DMS53 treated with DMSO at 0.1 percent for 48 hours (cell line): ENCODE measurements around the gene TPP2.

Experiments
- DNase-seq: peaks from one replicate; lab custom pipeline; 2025; ENCODE audit not compliant: unreplicated experiment; lab: John Stamatoyannopoulos, UW

The TPP2 gene

DNA sequence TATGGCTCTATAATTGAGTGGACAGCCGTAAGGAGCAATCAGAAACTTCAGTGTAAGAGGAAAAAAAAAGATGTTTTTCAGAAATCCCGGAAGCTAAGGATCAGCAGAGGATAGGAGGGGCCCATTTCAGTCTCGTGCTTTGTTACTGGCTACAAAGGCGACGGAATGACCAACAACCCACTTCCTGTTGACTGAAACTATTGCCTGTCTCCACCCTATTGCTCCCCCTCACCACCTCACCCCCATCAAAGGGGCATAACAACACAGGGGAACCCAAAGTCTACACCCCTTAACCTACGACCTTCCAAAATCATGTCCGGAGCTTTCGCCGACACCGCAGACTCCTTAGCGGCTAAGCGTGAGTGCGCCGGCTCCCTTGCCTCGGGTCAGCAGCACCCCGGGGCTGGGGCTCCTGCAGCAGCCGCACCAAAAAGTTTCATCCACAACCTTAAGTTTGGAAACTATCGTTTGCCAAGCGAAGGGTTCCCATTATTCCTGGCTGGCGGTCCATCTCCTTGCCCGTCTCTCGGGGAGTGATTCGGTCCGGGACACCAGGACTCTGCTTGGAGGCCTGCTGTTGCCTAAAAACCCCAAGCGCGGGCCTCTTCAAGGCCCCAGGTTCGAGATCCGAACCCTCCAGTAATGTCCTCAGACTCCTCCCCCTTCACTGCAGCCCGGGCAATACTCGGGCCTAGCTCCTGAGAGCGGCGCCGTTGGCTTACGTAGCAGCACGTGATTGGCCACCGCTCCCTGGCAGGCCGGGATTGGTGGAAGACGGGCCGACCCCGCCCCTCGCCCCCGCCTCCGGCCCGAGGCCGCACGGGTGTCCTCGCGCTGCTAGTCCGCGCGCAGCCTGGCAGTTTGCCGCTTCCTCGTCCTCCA, at the start of gene TPP2:
Gene TPP2, plus strand, starts transcription at position 840 of the 882 bp plus-strand sequence. CDS start 53 bp downstream, outside the sequence.
- DNase-seq, result peak; percentile 64

DNA sequence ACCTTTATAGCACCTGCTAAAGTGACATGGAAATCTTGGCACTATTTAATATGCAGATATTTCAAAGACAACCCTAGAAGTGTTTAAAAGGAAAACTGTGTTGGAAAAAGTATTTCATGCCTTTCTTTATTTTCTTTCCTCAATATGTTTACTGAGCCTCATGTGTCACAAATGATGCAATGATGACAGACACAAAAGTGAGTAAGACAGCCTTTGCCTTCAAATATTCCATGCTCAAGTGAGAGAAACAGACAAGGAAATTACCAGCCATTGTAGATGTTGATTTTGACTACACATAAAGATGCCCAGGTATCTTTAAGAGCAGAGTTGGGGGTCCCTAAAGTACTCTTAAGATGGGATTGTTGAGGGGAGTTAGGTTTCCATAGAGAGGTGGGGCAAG, 48.0 kb upstream of the TPP2 start:
- no peak for DNase-seq

DNA sequence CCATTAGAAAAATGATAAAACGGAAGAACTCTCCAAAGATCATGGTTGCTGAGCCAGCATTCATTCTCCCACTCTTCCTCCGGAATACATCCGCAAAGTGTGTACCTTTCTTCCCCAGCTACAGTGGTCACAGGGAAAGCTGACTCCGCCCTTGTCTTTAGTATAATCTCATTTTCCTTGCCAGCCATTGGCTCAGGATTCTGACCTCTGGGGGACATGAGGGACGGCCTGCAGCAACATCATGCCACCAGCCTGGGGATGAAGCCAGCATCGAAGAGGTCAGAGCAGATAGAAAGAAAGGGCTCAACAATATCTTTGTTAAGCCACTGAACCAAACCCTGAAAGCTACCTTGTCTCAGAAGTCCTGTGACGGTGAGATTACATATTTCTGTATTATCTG, 46.3 kb upstream of the TPP2 start:
- no peak for DNase-seq

DNA sequence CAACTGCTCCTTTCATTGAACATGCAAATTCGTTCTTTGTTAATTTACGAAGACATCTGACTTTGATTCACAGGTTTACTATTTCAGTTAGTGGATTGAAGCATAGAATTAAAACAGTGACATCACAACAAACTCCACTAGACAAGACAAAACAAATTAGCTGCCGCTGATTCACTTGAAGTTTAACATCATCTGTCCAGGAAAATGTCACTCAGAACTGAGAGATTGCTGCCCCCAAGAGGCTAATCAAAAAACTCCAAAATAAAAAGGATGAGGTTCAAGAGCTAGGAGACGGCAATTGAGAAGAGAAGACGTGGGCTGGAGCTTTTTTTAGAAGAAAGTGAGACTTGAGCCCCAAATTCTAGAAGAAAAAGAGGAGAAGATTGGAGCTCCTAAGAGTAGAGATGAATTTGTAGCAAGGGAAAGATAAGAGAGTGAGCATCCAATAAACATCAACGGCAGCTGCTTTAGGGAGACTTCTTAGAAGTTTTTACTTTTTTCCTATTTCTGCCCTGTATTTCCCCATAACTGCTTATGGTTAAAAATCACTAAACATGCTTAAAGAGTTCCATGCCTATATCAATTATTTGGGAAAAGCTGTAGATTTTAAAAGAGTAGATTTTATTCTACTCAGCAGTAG, 40.8 kb upstream of the TPP2 start:
- DNase-seq, result peak; percentile 1

DNA sequence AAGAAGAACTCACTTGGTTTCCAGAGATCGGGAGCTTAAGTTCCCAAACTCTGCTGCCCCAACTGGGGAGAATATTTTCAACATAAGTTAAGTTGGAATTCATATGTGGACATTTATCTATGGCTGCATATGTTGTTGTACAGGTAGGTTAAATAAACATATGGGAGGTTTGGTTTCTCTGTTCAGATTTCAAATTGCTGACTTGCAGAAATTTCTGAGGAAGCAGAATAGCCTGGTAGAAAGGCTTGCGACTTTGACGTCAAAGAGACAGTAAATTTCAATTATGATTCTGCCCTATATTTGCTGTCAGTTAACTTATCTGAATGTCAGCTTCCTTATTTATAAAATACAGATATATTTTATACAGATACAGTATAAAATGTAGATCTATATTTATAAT, 40.0 kb upstream of the TPP2 start:
- peak; percentile 0 for DNase-seq

DNA sequence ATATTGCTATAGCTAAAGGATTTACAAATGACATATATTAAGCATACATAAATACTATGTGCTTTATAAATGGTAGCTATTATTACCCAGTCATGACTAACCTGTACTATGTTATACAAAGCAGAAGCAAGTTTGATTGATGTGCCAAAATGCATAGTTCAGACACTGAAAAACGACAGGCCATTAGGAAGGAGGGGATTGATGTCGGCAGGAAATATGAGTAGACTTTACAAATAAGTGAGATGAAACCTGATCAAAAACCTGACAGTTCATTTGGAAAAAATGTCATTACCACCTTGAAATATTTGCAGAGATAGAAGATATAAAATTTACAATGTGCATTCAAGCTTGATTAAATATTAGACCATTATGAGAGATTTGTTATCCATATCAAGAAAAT, 38.8 kb upstream of the TPP2 start:
- no peak for DNase-seq

DNA sequence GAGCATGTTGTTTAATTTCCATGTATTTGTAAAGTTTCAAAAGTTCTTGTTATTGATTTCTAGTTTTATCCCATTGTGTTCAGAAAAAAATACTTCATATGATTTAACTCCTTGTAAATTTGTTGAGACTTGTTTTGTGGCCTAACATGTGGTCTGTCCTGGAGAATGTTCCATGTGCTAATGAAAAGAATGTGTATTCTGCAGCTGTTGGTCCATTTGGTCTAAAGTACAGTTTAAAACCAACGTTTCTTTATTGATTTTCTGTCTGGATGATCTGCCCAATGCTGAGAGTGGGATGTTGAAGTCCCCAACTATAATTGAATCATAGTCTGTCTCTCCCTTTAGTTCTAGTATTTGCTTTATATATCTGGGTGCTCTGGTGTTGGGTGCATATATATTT, 34.9 kb upstream of the TPP2 start:
- DNase-seq, result no peak

DNA sequence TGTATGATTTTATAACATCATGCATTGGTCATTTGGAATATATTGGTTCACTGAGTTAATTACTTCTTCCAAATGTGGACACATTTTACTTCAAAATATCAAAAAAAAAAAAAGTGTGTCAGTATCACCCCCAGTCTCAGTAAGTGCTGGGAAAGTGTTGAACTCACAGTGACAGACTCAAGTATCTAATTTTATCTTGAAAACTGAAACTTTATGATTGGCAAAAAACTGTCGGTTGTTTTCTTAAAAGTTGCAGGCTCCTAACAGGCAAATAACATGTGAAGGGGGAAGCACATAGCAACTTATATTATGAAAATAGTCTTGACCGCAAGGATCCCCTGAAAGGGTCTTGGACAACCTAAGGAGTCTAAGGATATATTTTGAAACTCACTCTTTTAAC, 33.5 kb upstream of the TPP2 start:
- DNase-seq, result no peak

DNA sequence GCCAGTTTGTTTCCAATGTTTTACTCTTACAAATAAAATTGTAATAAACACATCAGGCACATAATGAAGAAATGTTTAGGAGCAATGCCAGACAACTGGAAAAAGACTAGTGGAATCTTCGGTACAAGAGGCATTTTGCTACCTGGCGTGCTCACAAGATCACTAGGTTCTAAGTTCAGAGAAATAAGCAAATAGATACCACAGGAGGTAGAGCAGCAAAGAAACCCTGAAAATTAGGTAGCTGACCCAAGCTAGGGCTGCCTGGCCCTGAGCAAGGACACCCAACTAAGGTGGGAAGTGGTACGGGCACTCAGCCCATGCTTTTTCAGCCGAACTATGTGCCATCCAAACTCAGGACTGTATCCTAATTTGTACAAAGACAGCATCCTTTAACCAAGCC, 32.2 kb upstream of the TPP2 start:
- DNase-seq, result no peak

DNA sequence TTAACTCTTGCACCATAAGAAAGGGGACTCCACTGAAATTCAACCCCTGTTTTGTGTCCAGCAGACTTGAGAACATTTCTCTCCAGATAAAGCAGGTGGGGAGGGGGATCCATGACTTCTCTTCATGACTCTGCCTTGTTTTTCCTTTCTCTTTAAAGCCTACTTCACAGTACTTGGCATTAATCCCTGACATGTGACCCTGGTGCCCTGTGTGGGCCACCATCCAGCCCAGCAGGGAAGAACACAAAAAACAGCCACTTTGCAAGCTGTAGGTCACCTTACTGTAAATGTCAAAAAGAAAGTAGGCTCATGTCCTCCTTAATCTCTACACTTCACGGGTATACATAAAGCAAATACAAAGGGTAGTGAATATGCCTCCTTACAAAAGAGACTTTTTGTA, 30.3 kb upstream of the TPP2 start:
- DNase-seq, result no peak

DNA sequence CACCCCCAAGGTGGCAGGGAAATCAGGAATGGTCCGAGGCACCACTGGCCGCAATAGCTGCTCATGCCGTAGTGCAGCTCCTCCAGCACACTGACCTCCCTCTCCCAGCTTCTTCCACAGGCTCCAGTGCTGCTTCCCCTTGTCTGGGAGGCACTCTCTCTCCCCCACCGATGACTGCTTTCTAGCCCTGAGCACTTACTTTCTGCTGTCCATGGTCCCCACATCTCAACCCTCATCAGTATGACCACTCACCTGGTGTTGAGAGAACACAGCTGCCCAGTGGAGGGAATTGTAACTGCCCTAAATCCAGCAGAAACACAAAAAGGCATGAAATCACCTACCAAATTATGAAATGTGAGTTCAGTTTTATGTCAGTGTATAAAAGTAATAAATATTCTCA, 28.9 kb upstream of the TPP2 start:
- no peak for DNase-seq

DNA sequence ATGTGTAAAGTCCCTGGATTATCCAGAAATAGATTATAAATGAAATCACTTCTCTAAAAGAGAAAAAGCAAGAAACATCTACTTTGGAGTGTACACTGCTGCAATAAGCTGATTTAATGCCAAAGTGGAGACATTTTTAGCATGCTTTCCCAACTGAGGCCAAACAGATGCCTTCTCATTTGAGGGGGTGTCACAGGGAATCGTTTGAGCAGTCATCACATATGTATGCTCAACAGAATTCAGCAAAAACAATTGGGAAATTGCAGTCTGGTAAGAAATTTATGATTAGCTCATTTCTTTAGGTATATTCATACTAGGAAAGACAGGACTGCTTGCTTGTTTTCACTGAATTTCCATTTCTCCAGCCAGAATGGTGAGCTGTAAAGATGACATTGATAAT, 27.3 kb upstream of the TPP2 start:
- DNase-seq, result no peak

DNA sequence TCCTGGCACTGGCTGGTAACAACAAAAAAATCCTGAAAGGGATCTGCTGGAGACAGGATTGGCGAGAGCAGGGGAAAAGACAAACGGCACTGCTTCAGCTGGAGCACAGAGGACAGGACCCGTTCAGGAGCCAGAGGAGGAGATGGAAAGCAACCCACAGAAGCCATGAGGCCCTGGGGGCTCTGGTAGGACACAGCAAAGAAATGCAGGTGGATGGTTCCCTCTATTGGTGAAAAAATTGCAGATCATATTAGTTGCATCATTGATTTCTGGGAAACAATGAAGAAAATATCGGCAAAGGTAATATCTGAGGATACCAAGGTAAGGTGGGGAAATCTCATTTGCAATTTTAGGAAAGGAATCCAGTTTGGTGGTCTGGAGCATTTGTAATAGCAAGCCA, 25.7 kb upstream of the TPP2 start:
- no peak for DNase-seq

DNA sequence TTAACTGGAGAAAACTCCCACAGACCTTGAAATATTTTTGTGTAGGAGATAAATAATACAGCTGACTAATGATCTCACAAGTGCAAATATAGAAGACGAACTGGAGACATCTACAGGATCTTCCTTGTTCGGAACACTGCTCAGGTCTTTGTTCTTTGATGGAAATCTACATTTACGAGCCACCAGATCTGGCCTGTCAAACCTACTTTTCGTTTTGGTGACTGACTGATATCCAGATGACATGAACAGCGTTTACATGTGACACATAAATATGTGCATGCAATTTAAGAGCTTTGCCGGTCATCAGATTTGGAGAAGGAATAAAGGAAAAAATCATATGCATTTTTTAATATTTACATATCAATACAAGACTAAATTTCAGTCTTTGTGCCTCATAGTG, 24.5 kb upstream of the TPP2 start:
- no peak for DNase-seq

DNA sequence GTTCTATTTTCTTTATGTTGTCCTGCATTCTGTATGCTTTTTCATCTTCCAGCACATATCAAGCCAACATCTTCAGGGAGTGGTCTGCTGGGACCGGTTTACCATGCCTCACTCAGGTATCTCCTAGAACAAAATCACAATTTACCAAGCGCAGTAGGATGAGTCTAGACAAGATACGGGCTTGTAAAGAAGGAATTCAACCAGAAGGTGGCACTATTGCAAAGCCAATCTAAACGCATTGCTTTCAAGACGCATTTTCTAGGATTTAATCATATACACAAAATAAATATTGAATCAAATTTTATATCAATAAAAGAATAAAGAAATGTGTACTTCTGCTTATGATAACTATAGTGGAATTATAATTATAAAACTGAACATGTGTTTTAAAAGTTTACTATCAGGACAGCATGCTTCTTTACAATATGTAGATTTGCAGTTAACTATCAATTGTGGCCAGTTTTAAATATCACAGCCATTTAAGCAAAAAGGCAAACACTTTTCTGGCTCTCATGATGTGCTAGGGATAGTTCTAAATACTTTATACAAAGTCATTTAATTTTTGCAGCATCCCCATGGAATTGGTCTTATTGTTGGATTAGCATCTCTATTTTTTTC, 16.1 kb upstream of the TPP2 start:
- DNase-seq, result peak; percentile 29

DNA sequence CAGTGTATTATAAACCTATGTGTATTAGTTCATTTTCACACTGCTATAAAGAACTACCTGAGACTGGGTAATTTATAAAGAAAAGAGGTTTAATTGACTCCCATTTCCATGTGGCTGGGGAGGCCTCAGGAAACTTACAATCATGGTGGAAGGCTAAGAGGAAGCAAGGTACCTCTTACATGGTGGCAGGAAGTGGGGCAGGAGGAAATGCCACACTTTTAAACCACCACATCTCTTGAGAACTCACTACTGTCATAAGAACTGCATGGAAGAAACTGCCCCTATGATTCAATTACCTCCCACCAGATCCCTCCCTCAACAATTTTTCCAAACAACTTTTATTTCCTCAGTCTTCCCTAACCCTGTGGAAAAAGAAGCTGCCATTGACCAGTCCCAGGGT, 14.5 kb upstream of the TPP2 start:
- DNase-seq, result no peak

DNA sequence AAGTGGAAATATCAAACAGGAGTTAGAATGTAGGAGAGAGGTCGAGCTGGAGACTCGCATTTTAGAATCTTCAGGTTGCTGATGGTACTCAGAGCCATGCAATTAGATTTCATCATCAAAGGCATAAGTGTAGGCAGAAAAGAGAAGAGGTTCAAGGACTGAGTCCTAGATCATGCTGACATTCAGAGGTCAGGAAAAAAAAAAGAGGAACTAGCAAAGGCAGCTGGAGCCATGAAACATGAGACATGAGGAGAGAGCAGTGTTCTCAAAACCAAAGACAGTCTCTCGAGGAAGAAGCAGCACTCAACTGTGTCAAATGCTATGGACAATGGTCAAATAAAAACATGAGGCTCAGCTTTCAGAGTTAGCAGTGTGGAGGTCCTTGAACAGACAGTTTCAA, 12.4 kb upstream of the TPP2 start:
- DNase-seq, result no peak

DNA sequence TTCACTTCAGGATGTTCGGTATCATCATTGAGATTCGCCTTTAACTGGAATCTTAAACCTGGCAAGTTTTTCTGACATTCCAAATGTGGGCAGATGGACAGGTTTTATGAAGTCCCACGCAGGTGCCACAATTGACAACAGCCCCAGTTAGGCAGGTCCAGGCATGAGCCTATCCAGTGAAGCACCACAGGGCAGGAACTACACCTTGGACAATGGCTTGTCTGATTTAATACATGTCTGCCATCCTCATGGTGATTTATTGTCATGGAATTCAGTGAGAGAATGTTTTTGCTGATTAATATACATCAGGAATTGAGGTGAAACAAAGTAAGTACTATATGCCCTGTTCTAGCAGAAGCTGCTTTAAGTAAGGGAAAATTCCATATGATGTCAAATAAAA, 10.2 kb upstream of the TPP2 start:
- no peak for DNase-seq

DNA sequence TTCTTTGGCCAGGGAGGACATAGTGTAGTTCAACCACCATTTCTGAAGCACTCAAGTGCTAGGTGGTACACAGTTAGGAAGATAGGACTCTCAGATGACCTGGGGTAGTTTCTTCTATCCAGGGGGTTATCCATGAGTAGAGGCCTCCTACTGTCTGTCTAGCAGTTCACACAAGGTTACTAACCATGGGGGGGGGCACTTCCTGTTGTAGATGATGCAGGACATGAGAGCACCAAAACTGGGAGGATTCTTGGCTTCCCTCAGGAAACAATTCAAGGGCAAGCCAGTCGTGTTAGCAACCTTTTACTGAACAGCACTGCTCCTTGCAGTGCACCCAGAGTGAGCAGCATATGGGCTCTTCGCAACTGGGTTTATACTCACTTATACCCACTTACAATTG, 8.9 kb upstream of the TPP2 start:
- DNase-seq, result no peak

DNA sequence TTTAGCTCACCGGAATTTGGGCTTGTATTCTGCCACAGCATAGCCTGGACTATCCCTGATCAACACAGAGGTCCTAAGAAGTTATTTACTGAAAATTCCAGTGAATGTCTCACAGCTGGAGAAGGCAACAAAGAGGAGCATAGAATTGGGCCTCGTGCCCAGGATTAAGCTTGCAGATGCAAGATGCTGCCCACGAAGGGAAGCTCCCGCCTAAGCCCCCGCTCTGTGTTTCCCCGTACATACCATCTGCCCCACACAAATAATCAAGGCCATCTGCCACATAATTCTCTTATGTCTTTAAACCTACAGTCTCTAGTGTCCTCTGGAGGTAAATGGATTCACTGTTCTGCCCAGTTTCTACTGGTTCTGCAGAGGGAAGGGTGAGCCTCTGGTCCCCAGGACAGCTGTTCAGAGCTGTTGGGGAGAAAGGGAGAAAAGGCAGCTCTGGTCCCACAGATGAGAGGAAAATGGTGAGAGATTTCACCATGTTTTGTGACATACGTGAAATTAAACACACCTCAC, 7.4 kb upstream of the TPP2 start:
- DNase-seq, result no peak

DNA sequence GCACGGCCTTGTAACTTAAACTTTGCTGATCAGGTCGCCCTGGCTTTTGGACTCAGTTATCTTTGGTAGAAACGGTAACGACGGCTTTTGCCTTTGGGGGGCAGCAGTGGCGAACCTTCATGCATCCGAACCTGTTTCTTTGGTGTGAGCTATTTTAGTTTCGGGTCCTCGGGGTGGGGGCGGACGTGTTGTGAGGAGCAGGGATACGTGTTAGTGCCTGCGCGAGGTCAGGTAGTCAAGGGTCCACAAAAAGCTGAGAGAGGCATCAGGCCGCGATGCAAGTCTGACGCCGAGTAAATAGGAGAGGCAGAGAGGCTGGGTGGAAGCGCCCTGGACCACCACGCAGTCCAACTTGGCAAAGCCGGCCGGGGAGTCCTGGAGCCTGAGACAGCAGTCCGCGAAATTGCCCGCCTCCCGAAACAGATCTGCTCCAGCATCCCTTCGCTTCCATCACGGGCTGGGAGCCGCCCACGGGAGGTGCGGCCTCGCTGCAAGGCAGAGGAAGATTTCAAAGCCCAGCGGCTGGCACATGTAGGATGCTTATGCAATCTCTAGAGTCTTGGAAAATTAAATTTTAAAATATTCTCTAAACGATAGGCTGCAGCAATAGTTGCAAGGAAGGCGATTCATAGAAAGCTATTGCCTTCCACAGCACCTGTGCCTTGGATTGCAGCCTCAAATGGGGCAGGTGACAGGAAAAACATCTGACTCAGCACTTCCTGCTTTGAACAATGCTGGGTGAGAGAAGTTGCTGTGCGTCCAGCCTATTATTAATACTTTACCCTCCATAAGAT, 4.6 kb upstream of the TPP2 start:
- peak; percentile 7 for DNase-seq
